Caco-2 (cell line): ENCODE data around the gene CACNA1C. TPM values are rescaled to one million over a fixed set of nuclear protein-coding genes. Genes with fewer than 3 reads are reported as not detected.

ENCODE experiments used
- BruUV-seq: library from RNA; stranded (reverse); fragments of 400-500 nt; replicated peaks from 2 replicates; lab custom pipeline; 2021; lab: Mats Ljungman, UMichigan
- CTCF ChIA-PET: fragments of 300-600 bp; sonication (Branson Sonifier 250); formaldehyde crosslinking; loops from one replicate; lab custom pipeline; 2022; ENCODE audit warnings: antibody characterized with exemption; lab: Charles Lee
- POLR2A ChIA-PET: fragments of 300-600 bp; sonication (Branson Sonifier 250); formaldehyde crosslinking; loops from one replicate; lab custom pipeline; 2022; ENCODE audit warnings: antibody characterized with exemption; lab: Charles Lee
- DNase-seq, 2 experiments: peaks; one replicate each; pipeline versions ENCODE4 v3.0.0 to v3.0.0-alpha.2; 2020 to 2022
- H3K27me3 ChIP-seq: replicated peaks from 2 replicates; pipeline ENCODE4 v1.6.0; 2011; ENCODE audit warnings: low read length; ENCODE audit not compliant: control insufficient read depth, insufficient read depth
- H3K36me3 ChIP-seq: 2 replicates; pipeline ENCODE4 v1.5.1; 2011; ENCODE audit warnings: low read length; ENCODE audit not compliant: control insufficient read depth, insufficient read depth
- H3K4me1 ChIP-seq: fragments of 250-450 bp; sonication (Bioruptor Pico); 2 replicates; pipeline ENCODE4 v1.5.1; 2020; ENCODE audit warnings: mild to moderate bottlenecking
- H3K4me3 ChIP-seq: 2 replicates; pipeline ENCODE4 v1.5.1; 2011; ENCODE audit warnings: low read depth, mild to moderate bottlenecking, control low read depth, low read length
- H3K9me3 ChIP-seq: fragments of 250-450 bp; sonication (Bioruptor Pico); 2 replicates; pipeline ENCODE4 v1.5.1; 2020; ENCODE audit warnings: mild to moderate bottlenecking, moderate library complexity
- H3K27ac Mint-ChIP-seq: one replicate; pipeline ENCODE4 v1.8.0; 2022; ENCODE audit warnings: mixed read lengths; ENCODE audit not compliant: unreplicated experiment
- H3K27me3 Mint-ChIP-seq: one replicate; pipeline ENCODE4 v1.8.0; 2022; ENCODE audit warnings: mixed read lengths; ENCODE audit not compliant: insufficient read depth, unreplicated experiment
- H3K36me3 Mint-ChIP-seq: one replicate; pipeline ENCODE4 v1.8.0; 2022; ENCODE audit warnings: mild to moderate bottlenecking, mixed read lengths; ENCODE audit not compliant: insufficient read depth, unreplicated experiment
- H3K4me1 Mint-ChIP-seq: one replicate; pipeline ENCODE4 v1.8.0; 2022; ENCODE audit warnings: low read depth, mixed read lengths; ENCODE audit not compliant: unreplicated experiment
- H3K4me3 Mint-ChIP-seq: one replicate; pipeline ENCODE4 v1.8.0; 2022; ENCODE audit warnings: mild to moderate bottlenecking, moderate library complexity, mixed read lengths; ENCODE audit not compliant: unreplicated experiment
- H3K9me3 Mint-ChIP-seq: one replicate; pipeline ENCODE4 v1.8.0; 2022; ENCODE audit warnings: mixed read lengths; ENCODE audit not compliant: unreplicated experiment
- CTCF ChIP-seq, 2 experiments: fragments of 200-600 bp in 1 of 2; IDR thresholded peaks; 1 replicate in 1 of 2; 2 replicates in 1 of 2; pipeline versions ENCODE4 v1.5.1 to v1.8.0; 2011 to 2022; ENCODE audit warnings: antibody characterized with exemption in 1 of 2, control low read depth in 1 of 2, inconsistent platforms in 1 of 2, low read depth in 1 of 2, low read length in 1 of 2, mild to moderate bottlenecking in 1 of 2, moderate library complexity in 1 of 2; ENCODE audit not compliant: insufficient read depth in 1 of 2, severe bottlenecking in 1 of 2, unreplicated experiment in 1 of 2
- intact Hi-C: fragments of 100-400 bp; cut with micrococcal nuclease; formaldehyde crosslinking; loops from one replicate; pipeline ENCODE4 v1.10.0; 2022; ENCODE audit not compliant: unreplicated experiment
- total RNA-seq: library from RNA; stranded (reverse); gene quantifications from 2 replicates; pipeline ENCODE4 v1.2.3, GENCODE V29; 2022

CACNA1C gene
- total RNA-seq, 1 experiment from 2014 or later = not detected

GRCh38 chr12:2520722-2521246 is 468.0 kb downstream of the CACNA1C start:
- H3K27me3 Mint-ChIP-seq = peaks cover 35% of the 10 kb centered on the region
- DNase-seq = no peak
- POLR2A ChIA-PET = no interaction called here
- intact Hi-C loops = no loop called here
- Histone ChIP-seq H3K4me1 (no peaks in the 10 kb centered on the region), H3K4me3 (no peak overlapping the region), H3K9me3 (peaks cover 4% of the 10 kb centered on the region; the same call in 1 of the 2 replicates), H3K36me3 (no peaks in the 10 kb centered on the region), H3K27me3 (no peaks in the 10 kb centered on the region)
- H3K4me1 Mint-ChIP-seq = no peaks in the 10 kb centered on the region
- H3K27ac Mint-ChIP-seq = no peak overlapping the region
- TF ChIP-seq CTCF (IDR thresholded peaks at IDR 0.05; ENCODE audit: insufficient read depth in 1 of 2, low read depth in 1 of 2, low read length in 1 of 2, severe bottlenecking in 1 of 2, unreplicated experiment in 1 of 2) = no peak
- H3K9me3 Mint-ChIP-seq = no peaks in the 10 kb centered on the region
- CTCF ChIA-PET = no interaction called here
- H3K4me3 Mint-ChIP-seq = no peak overlapping the region
- no peaks in the 10 kb centered on the region for H3K36me3 Mint-ChIP-seq
- no TSS peak for BruUV-seq

GRCh38 chr12:2523317-2523716 is 470.5 kb downstream of the CACNA1C start:
- peaks cover 33% of the 10 kb centered on the region for H3K27me3 Mint-ChIP-seq
- no peak overlapping the region for H3K4me3 Mint-ChIP-seq
- ChIA-PET CTCF (no interaction called here), POLR2A (no interaction called here)
- Histone ChIP-seq H3K4me3 (no peak overlapping the region), H3K9me3 (peaks cover 4% of the 10 kb centered on the region; the same call in 1 of the 2 replicates), H3K36me3 (no peaks in the 10 kb centered on the region), H3K27me3 (no peaks in the 10 kb centered on the region), H3K4me1 (no peaks in the 10 kb centered on the region)
- DNase-seq = no peak
- no peaks in the 10 kb centered on the region for H3K36me3 Mint-ChIP-seq
- no peak overlapping the region for H3K27ac Mint-ChIP-seq
- BruUV-seq = no TSS peak
- intact Hi-C loops = no loop called here
- H3K9me3 Mint-ChIP-seq = no peaks in the 10 kb centered on the region
- no peak for TF ChIP-seq CTCF (IDR thresholded peaks at IDR 0.05; ENCODE audit: insufficient read depth in 1 of 2, low read depth in 1 of 2, low read length in 1 of 2, severe bottlenecking in 1 of 2, unreplicated experiment in 1 of 2)
- no peaks in the 10 kb centered on the region for H3K4me1 Mint-ChIP-seq

- no peak overlapping the region for H3K4me3 ChIP-seq
- ChIA-PET CTCF (no interaction called here), POLR2A (no interaction called here)
- H3K27ac Mint-ChIP-seq = no peak overlapping the region
- no peaks in the 10 kb centered on the region for H3K9me3 Mint-ChIP-seq
- no peaks in the 10 kb centered on the region for H3K36me3 ChIP-seq
- intact Hi-C loops = no loop called here
- TF ChIP-seq CTCF (IDR thresholded peaks at IDR 0.05; ENCODE audit: insufficient read depth in 1 of 2, low read depth in 1 of 2, low read length in 1 of 2, severe bottlenecking in 1 of 2, unreplicated experiment in 1 of 2) = no peak
- no peaks in the 10 kb centered on the region for H3K4me1 Mint-ChIP-seq
- no peak for DNase-seq
- H3K9me3 ChIP-seq = peaks cover 4% of the 10 kb centered on the region; the same call in 1 of the 2 replicates
- H3K4me3 Mint-ChIP-seq = no peak overlapping the region
- H3K27me3 ChIP-seq = 0 out of 2 replicates have a peak, but pooled peaks cover 1% of the 10 kb centered on the region
- peaks cover 37% of the 10 kb centered on the region for H3K27me3 Mint-ChIP-seq
- no peaks in the 10 kb centered on the region for H3K36me3 Mint-ChIP-seq
- no TSS peak for BruUV-seq
- H3K4me1 ChIP-seq = no peaks in the 10 kb centered on the region
These were observed 471.1 kb downstream of the CACNA1C start for GRCh38 chr12:2523844-2524243.
